ENCODE data around the gene HMG20B.
A peak's percentile ranks its signal among the peaks of the same experiment; 100 is the strongest.
"Not testable (repeated sequence)": the region's sequence is repeated elsewhere in the genome, so short reads cannot be mapped to it uniquely, and the experiment has no call there.

The HMG20B gene

DNA sequence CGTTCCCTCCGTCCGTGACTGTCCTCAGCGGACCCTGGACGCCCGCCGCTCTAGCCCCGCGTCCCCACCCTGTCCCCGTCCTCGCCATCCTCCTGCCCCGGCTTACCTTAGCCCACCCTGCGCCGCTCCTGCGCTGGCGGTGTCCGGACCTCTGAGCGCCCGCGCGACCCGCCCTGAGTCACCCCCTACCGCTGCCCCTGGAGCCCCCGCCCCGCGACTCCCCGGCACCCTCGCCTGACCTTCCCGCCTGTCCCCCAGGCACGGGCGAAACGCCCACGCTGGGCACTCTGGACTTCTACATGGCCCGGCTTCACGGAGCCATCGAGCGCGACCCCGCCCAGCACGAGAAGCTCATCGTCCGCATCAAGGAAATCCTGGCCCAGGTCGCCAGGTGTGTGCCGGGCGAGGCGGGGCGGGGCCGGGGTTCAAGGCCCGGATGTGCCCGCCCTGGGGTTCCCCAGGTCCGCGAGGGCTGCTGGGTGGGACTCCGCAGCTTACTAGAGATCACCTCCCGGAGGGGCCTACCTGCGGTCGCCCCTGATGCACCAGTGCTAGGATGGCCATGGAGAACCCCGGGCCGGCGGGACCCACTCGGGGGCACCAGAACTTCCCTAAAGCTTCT, 5.1 kb downstream of the HMG20B start:
- no peak overlapping the region for H3K4me3 ChIP-seq (ENCODE audit: low read length)
- TF ChIP-seq, protein P1, sequence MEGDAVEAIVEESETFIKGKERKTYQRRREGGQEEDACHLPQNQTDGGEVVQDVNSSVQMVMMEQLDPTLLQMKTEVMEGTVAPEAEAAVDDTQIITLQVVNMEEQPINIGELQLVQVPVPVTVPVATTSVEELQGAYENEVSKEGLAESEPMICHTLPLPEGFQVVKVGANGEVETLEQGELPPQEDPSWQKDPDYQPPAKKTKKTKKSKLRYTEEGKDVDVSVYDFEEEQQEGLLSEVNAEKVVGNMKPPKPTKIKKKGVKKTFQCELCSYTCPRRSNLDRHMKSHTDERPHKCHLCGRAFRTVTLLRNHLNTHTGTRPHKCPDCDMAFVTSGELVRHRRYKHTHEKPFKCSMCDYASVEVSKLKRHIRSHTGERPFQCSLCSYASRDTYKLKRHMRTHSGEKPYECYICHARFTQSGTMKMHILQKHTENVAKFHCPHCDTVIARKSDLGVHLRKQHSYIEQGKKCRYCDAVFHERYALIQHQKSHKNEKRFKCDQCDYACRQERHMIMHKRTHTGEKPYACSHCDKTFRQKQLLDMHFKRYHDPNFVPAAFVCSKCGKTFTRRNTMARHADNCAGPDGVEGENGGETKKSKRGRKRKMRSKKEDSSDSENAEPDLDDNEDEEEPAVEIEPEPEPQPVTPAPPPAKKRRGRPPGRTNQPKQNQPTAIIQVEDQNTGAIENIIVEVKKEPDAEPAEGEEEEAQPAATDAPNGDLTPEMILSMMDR (conservative IDR thresholded peaks at IDR 0.05; ENCODE audit: low read depth, low read length), result no peak
- DNase-seq (ENCODE audit: low read depth), result no peak

DNA sequence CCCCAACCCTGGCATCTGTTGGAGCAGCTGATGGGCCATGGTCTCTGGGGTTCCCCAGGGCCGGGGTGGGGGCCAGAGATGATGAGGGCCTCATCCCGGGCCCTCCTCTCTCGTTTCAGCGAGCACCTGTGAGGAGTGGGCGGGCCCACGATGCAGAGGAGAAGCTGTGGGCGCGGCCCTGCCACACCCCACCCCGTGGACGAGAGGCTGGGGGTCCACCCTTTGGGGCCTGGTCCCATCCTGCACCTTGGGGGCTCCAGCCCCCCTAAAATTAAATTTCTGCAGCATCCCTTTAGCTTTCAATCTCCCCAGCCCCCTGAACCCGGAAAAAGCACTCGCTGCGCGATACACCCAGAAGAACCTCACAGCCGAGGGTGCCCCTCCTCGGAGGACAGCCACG, 5.6 kb downstream of the HMG20B start:
- no peak overlapping the region for H3K4me3 ChIP-seq (ENCODE audit: low read length)
- no peak for DNase-seq (ENCODE audit: low read depth)
- TF ChIP-seq, protein P1 (conservative IDR thresholded peaks at IDR 0.05; ENCODE audit: low read depth, low read length), result no peak

DNA sequence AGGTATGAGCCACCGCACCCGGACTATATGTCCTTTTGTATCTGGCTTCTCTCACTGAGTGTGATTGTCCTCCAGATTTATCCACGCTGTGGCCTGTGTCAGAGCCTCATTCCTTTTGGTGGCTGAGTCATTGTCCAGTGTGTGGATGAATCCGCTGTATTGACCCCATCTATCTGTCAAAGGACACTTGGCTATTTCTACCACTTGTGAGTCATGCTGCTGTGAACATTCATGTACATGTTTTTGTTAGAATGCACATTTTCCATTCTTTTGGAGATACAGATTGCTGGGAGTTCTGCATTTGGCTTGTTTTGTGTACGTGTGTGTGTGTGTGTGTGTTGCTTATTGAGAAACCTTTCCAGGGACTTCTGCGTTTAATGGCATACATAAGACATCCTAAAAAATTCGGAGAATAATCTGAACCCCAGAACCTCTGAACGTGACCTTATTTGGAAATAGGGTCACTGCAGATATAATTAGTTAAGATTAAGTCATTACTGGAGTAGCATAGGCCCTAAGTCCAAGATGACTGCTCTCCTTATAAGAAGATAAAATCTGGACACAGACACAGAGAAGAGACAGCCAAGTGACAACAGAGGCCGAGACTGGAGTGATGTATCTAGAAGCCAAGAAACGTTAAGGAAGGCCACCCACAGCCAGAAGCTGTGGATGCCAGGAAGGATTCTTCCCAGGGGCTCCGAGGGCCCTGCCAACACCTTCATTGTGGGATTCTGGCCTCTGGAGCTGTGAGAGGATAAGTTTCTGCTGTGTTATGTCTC, 7.6 kb downstream of the HMG20B start:
- TF ChIP-seq, protein P1 (conservative IDR thresholded peaks at IDR 0.05; ENCODE audit: low read depth, low read length), result no peak
- DNase-seq (ENCODE audit: low read depth), result peak; percentile 19
- no peak overlapping the region for H3K4me3 ChIP-seq (ENCODE audit: low read length)

DNA sequence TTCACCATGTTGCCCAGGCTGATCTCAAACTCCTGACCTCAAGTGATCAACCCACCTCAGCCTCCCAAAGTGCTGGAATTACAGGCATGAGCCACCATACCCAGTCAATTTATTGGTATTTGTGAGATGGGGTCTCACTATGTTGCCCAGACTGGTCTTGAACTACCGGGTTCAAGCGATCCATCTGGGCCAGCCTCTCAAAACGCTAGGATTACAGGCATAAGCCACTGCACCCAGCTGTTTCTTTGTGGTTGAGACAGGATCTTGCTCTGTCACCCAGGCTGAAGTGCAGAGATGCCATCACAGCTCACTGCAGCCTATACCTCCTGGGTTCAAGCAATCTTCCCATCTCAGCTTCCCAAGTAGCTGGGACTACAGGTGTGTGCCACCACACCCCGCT, 9.0 kb downstream of the HMG20B start:
- not testable (repeated sequence) for H3K4me3 ChIP-seq (ENCODE audit: low read length); DNase-seq (ENCODE audit: low read depth)

DNA sequence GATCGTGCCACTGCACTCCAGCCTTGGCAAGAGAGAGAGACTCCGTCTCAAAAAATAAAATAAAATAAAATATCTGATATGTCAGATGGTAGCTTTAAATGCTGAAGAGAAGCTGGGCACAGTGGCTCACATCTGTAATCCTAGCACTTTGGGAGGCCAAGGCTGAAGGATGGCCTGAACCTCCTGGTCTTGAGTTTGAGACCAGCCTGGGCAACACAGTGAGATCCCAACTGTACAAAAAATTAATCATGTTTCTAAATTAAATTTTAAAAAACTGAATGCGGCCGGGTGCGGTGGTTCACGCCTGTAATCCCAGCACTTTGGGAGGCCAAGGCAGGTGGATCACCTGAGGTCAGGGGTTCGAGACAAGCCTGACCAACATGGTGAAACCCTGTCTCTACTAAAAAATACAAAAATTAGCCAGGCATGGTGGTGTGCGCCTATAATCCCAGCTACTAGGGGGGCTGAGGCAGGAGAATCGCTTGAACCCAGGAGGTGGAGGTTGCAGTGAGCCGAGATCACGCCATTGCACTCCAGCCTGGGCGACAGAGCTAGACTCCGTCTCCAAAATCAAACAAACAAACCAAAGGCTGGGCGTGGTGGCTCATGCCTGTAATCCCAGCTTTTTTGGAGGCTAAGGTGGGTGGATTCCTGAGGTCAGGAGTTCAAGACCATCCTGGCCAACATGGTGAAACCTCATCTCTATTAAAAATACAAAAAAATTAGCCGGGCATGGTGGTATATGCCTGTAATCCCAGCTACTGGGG, 11.5 kb downstream of the HMG20B start:
- H3K4me3 ChIP-seq (ENCODE audit: low read length); DNase-seq (ENCODE audit: low read depth): not testable (repeated sequence)

DNA sequence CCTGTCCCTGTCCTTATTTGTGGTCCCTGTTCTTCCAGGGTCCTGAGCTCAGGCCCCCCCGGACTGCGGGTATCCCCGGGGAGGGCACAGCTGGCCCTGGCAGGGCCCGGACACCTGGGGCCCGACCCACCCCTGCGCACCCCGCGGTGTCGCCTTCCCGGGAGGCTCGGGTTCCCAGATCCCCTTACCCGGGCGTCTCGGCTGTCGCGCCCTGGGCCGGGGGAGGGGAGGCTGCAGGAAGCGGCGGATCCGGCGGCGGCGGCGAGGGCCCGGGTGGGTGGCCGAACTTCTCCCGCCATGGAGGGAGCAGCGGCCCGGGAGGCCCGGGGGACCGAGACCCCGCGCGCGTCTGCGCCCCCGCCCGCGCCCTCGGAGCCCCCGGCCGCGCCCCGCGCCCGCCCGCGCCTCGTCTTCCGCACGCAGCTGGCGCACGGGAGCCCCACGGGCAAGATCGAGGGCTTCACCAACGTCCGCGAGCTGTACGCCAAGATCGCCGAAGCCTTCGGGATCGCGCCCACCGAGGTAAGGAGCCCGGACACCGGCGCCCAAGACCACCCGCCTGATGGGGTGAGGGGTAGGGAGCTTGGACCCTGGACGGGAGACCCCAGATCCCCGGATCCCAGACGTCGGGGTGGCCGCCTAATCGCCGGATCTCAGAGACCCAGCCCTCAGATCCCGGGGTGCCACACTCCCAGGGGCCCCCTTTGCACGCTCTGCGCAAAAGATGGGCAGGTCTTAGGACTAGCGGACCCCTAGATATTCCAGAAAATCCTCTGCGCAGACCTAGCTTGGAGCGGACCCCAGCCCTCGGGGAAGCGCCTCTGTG, 12.8 kb downstream of the HMG20B start, which contains the start of gene GIPC3:
GIPC3 (plus strand) TSS at position 178 of the 826 bp plus-strand sequence; CDS start at position 298, 120 bp downstream.
- H3K4me3 ChIP-seq (ENCODE audit: low read length), result no peak within 1 kb of the TSS
- no peak for DNase-seq (ENCODE audit: low read depth)
- TF ChIP-seq, protein P1 (conservative IDR thresholded peaks at IDR 0.05; ENCODE audit: low read depth, low read length), result no peak

DNA sequence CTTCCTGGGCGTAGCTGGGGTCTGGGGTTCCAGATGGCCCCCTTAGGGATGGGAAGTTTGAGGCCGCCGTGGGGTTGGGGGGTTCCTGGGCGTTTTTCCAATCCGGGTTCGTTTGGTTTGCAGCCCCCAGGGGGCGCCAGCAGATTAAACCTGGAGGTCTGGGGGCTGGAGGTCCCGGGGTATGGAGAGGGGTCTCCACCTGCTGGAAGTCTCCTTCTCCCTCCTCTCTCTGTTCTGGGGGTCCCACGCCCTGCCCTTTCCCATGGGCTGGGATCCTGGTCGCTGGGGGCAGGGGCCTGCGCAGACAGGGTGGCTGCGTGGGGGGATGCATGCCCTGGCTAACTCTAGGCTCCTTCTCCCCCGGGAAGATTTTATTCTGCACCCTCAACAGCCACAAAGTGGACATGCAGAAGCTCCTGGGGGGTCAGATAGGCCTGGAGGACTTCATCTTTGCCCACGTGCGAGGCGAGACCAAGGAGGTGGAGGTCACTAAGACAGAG, 13.4 kb downstream of the HMG20B start:
- TF ChIP-seq, protein P1 (conservative IDR thresholded peaks at IDR 0.05; ENCODE audit: low read depth, low read length), result peak; percentile 56
- DNase-seq (ENCODE audit: low read depth), result no peak

More for the DNA sequence above, 13.4 kb downstream of the HMG20B start:
- no peak overlapping the region for H3K4me3 ChIP-seq (ENCODE audit: low read length)
